NCI-H2081 (cell line): ENCODE results near the gene SRSF4.

ENCODE experiments used
- DNase-seq, 2 experiments: peaks; one replicate each; lab custom pipeline; 2025; lab: John Stamatoyannopoulos, UW

The SRSF4 gene

DNA sequence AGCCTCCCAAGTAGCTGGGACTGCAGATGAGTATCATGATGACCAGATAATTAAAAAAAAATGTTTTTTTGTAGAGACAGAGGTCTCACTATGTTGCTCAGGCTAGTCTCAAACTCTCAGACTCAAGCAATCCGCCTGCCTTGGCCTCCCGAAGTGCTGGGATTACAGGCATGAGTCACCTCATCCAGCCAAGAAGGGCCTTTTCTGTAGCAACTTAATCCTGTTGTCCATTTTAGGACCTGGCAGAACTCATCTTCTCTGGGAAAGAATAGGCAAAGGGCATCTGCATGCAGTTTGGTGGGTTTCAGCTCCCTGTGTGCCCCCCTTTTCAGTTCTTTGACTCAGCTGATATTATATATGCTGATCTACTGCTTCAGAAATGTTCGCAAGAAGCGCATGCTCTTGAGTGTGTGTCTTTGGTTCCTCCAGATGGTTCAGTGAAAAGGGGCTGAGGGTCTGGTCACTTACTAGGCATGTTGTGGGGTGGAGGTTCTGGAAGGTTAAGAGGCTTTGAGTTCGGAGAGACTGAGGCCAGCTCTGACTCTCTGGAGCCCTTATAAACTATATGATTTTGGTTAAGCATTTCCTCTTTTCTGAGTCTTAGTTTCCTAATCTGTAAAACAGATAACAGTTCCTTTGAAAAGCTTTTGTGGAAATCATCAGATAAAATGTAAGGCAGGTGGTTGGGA, 19.4 kb upstream of the SRSF4 start:
- no peak for DNase-seq

DNA sequence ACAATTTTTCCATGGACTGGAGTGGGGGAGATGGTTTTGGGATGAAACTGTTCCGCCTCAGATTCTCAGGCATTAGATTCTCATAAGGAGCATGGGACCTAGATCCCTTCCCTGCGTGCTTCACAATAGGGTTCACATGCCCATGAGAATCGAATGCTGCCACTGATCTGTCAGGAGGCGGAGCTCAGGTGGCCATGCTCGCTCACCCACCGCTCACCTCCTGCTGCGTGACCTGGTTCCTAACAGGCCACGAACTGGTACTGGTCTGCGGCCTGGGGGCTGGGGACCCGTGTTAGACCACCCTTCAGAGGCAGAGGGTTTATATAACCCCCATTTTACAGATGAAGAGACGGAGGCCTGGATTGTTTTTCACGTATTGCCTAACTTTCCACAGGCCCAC, 16.3 kb upstream of the SRSF4 start:
- DNase-seq: no peak

DNA sequence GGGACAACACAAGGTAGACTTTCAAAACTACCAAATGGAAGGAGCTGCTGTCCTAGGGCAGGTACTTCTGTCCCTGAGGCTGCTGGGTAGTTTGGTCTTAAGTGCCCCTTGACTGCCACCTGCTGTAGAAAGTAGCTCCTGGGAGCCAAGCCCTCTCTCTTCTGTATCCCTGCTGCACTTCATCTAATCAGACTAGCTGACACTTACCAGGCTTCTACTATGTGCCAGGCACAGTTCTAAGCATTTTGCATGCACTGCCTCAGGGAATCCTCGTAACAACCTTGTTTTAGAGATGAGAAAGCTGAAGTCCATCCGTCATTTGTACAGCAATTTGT, 15.9 kb upstream of the SRSF4 start:
- peak in 1 of 2 experiments; percentile 17 for DNase-seq

DNA sequence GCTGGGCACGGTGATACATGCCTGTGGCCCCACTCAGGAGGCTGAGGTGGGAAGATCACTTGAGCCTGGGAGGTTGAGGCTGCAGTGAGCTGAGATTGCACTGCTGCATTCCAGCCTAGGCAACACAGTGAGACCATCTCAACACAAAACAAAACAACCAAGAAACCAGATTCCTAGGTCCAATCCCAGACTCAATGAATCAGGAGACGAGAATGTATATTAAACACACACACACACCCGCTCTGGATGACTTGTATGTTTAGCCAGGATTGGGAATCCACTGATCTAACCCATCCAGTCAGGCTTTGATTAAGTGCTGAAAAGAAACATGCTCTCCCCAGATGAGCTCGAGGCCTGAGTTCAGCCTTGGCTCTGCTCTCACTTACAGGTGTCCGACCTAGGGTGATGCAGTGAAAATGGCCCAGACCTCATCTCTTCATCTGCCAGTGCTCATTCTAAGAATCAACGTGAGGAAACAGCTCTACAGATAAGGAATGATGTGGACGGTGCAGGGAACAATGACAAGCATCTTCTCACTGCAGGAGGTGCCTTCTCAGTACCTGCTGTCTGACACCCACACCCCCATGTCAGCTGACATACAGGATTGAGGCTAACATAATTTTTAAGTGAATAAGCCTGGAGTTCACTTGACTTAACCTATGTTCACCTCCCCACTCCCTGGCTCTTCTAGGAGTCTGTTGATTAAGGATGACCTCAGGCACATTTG, 15.3 kb upstream of the SRSF4 start:
- no peak for DNase-seq

DNA sequence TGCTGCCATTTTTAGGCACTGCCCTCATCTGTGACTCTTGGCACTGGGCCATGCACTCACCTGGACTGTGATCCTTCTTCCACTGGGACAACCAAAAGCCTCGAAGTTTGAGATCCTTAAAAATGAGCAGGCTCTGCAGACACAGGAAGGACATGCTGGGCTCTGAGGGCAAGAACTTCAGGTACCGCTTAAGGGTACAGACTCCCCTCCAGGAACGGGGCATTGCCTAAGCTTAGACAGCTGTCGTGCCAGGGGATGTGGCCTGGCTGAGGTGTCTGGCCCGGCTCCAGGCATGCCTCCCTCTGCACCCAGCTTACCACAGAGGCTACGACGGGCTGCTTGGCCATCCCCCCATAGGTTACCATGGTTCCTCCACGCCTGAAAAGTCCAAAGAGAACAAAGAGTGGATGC, 14.2 kb upstream of the SRSF4 start:
- DNase-seq: peak in 1 of 2 experiments; percentile 25

DNA sequence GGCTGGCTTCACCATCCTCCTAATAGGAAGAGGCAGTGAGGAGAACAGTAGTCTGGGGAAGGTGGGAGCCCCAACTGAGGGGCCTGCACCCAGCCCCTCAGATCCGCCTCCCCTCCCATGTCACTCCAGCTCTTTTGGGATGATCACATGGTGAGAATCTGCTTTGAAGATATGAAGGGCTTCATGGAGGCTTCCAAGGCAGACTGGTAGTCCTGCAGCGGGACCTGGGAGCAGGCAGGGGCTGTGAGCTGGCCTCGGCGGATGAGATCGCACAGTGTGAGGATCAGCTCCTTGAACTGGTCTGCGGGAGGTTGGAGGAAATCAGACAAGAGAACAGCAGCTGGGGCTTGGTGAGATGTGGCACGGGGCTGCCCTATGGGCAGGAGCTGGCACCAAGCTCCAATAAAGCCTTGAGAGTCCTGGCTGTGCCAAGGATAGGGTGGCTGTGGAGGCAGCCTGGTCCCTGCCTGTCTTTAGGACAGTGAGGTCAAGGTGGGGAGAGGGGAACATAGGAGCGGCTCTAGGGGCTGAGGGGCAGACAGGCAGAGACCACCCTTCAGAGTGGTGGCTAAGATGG, 12.3 kb upstream of the SRSF4 start:
- no peak for DNase-seq

DNA sequence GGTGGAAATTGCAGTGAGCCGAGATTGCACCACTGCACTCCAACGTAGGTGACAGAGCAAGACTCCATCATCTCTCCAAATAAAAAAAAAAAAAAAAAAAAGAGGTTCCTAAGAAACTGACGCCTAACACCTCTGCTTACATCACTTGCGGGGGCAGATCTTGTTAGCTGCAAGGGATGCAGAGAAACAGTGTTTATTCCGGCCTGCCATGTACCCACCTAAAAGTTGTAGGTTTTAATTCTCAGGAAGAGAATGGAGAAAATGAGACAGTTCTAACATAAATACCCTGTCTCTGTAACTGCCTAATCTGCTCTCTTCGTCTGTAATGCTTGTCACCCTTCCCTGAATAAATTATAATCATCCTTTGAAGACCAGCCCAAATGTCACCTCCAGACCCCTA, 9.0 kb upstream of the SRSF4 start:
- no peak for DNase-seq

DNA sequence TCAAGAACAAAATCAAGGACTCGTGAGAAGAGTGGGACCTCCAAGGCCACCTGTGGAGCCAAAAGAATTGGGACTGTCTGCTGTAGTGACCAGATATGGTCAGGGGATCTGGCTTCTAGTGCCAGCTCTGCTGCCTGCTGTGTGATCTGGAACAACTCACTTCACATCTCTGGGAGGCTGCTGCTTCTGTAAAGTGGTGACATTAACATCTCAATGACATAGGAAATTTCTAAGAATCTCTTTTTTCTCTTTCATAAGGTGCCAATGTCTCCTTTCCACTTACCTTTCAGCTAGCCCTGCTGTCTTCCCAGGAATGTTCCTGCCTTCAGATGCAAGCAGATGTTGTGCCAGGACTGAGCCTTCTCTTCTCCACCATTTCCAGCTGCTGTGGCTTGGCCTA, 5.0 kb upstream of the SRSF4 start:
- no peak for DNase-seq

DNA sequence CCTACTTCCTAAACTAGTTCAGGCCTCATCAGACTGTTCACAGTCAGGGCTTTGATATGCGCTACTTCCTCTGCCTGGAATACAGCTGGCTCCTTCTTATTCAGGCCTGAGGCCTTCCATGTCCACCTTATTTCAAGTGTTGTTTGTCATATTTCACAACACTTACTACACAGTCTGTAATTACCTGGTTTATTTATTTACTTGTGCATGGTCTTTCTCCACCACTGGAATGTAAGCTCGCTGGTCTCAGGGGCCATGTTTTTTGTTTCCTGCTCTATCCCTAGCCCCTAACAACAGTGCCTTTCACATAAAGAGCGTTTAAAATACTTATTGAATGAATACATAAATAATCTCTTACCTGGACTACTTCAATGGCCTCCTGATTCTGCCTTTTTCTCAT, 4.6 kb upstream of the SRSF4 start:
- DNase-seq: no peak

DNA sequence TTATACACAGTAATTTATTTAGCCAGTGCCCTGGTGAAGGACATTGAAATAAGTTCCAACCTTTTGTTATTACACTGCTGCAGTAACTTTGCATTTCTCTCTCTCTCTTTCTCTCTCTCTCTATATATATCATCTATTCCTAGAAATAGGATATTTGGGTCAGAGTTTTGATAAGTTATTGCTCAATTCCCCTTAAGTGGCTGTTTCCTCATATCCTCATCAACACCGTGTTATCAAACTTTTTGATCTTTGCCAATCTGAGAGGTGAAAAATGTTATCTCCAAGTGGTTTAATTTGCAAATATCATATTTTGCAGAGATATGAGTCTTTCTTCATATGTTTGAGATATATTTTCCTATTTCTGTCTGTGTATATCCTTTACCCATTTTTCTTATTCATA, 1.6 kb upstream of the SRSF4 start:
- no peak for DNase-seq

DNA sequence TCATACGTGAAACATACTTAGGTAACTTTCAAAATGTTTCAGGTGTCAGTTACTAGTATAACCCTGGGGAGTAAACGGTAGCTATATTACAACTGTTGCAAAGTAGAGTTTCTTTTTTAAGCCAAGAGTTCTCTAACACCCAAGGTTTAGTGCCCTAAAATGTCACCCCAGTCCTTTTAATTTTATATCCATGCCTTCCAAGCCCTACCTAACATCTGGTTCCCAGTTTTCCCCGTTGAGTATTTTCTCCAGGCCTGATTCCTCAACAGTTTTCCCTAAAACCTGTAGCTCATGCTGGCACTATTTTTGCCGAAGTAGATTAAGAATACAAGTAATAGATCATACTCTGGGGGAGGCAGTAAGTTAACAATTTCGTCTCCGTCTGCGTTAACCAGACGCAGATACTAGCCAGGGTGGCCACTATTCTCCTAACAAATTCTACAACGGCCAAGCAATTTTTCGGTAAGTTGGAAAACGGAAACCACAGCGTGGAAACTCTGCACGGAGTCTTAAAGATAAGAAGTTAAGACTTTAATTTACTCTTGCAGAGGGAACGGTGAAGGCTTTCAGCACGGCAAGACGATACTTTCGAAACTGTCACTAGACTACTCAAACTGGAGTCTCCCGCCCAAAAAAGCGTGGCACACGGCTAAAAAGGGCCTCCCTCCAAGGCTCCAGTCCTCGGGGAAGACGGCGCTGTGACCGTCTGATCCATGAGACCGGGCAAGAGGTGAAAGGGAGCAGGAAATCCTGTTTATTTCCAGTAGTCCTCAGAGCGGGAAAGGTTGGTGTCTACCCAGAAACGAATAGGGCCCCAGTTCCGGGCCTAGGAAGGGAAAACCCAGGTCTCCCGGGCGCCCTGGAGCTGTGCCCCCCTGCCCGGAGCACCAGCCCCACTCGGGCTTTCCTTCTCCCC, 945 bp downstream of the SRSF4 start:
- no peak for DNase-seq

DNA sequence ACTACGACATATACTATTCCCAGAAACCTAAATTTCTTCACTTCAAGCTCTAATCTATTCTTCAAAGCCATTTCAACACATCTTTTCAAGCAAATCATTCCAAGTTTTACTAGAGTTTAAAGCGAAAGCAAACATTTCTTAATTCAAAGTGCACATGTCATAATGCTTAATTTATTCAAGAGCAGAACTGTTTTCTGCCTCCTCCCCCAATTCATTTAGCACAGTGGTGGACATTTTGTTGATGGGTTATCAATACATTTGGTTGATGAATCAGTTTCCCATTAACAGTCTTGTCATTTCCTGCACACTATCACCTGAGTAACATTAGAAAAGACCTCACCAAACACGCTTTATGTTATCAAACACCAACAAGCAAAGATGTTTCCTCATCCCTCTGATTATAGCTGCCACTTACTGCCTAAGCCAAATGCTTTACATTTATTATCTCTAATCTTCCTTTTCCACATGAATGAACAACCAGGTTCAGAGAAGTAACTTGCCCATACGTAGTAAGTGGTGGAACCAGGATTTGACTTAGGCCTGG, 2.0 kb downstream of the SRSF4 start:
- DNase-seq: no peak

DNA sequence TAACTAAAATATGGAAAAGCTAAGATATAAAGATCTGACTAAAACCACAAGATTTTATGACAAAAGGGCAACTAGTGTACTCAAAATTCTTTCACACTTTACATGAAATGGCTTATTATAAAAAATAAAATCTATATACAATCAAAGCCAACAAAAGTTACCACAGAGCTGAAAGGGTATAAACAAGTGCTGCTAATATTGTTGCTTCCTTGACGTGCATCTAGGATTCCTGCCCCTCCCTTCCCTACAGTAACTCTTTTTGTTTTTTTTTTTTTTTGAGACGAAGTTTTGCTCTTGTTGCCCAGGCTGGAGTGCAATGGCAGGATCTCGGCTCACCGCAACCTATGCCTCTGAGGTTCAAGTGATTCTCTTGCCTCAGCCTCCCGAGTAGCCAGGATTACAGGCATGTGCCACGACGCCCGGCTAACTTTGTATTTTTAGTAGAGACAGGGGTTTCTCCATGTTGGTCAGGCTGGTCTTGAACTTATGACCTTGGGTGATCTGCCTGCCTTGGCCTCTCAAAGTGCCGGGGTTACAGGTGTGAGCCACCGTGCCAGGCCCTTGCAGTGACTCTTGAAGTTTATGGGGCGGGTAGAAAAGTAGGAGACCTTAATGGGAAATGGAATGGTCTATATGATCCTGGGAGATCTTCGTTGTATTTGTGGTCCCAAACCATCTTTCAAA, 4.5 kb downstream of the SRSF4 start:
- DNase-seq: no peak

DNA sequence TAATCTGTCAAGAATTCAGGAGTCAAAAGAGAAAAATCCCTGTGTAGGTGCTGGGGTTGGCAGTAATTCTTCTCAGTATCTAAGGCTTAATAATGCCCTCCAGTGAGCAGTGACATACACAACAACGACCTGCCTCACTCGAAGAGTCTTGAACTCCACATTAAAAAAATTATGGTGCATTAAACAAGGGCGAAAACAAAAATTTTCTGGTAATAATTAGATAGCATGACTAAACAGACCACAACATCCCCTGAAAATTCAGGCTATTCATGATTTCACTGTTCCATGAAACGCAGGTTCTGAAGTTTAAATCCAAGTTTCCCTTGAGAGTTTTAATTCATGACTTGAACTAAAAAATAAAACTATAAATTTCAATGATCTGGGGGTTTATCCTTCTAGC, 5.1 kb downstream of the SRSF4 start:
- no peak for DNase-seq

DNA sequence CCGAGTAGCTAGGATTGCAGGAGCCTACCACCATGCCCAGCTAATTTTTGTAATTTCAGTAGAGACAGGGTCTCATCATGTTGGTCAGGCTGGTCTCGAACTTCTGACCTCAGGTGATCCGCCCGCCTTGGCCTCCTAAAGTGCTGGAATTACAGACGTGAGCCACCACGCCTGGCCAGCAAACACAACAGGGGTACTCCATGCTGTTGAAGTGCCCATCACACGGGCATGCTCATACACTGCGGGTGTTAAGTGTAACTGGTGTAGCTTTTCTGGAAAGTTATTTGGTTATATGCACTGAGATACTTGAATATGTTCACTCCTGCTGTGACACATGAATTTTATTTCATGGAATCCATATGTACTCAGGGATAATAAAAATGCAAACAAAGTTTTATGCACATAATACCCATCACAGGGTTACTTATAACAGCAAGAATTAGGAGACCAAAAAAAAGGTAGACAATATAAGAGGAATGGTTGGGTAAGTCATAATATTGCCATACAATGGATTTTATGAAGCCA, 9.2 kb downstream of the SRSF4 start:
- no peak for DNase-seq

DNA sequence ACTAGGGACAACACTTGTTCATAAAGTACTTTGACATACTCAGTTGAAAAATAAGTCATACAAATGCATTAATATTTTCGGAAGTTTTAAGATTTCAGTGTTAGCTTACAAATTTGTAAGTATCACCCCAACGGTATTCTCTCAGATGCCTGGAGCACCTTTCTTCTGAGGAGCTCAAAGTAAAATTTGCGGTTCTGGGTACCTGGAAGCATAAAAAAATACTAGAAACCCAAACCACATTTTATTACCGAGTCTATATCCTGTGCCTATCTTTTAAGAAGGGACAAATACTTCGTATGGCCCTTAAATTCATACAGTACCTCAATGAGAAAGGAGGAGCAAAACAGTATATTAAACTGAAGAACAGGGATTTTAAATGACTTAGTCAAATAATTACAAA, 10.2 kb downstream of the SRSF4 start:
- DNase-seq: no peak

DNA sequence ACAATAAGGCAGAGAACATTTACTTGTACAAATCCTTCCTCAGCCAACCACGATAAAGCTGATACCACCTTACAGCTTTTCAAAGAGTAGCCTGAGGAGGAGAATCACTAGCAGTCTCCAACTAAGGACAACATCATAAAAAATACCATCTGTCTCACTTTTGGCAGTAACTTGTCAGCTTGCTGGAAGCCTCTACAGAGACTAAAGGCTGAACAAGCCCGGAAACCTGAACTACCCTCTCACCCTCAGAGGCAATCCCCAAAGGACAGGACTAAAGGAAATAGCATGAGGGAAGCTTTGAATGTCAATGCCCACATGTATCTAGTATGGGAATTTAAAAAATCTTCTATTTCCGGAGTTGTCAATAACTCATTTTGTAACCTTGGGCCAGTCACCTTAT, 10.6 kb downstream of the SRSF4 start:
- DNase-seq: no peak

DNA sequence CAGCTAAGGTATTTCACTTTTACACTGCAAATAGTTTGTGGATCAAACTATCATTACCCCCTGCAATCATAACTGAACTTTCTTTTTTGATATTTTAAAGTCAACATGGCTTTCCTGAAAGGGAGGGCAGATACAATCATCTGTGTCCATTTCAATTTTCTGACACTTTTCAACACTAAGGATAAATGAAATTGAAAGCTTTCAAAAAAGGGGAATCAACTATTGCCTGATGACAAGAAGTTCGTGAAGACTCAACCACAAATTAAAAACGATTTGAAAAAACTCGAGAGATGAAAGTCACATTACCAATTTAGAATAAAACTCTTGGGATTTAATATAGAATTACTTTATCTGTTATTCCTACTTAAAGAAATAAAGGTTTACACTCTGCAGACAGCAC, 11.7 kb downstream of the SRSF4 start:
- DNase-seq: no peak

DNA sequence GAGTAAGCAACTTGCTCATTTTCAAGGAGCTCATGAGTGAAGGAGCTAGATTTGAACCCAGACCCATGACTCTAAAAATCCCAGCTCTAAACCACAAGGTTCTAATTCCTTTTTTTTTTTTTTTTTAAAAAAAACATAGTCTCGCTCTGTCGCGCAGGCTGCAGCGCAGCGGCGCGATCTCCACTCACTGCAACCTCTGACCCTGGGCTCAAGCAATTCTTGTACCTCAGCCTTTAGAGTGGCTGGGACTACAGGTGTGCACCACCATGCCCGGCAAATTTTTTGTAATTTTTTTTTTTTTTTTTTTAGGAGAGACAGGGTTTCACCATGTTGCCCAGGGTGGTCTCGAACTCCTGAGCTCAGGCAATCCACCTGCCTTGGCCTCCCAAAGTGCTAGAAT, 13.8 kb downstream of the SRSF4 start:
- no peak for DNase-seq

DNA sequence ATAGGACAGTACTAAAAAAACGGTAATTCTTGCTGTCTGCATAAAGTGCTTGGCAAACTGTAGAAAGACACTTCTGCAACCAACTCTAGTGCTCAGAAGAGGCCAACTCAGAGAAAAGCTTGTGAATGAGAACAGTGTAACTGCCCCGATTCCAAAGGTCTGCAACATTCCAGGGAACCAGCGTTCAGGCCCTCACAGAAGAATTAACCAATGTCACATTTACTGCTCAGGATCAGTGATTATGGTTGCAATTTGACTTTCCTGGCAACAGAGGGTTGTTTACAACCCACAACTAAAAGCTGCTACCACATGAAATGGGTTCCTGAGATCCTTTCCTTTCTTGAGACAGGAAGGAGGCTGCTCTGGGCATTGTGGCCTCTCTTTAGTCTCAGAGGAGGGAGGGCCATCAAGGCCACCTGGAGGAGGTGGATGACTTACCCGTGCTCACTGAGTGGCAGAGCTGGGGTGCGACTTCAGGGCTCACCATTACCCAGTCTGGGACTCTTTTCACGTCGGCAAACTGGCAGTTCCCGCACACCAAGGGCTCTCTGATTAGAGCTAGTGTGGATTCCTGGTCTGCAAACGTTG, 15.3 kb downstream of the SRSF4 start:
- DNase-seq: no peak

DNA sequence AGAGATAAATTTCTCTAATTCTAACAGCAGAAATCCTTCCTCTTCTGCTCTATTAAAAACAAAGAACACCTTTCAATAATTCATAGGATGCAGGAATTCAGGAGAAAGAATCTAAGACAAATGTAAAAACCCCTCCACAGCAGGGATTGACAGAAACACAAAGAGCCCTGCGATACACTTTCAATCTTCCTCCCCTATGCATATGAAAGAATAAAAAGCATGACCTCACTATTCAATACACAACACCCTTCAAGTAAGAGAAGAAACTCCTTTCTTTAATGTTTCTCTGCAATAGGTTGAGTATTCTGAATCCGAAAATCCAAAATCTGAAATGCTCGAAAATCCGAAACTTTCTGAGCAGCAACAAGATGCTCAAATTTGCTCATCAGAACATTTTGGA, 17.1 kb downstream of the SRSF4 start:
- DNase-seq: no peak
